DOHH2 (cell line): ENCODE data around the gene GMPR.

ENCODE experiments used
- EZH2phosphoT487 ChIP-seq: fragments of 200-600 bp; sonication (generic); IDR thresholded peaks from 2 replicates; pipeline ENCODE4 v1.6.1; 2017; ENCODE audit warnings: borderline replicate concordance, mild to moderate bottlenecking, antibody characterized with exemption, low read length, moderate library complexity, mixed read lengths
- TF ChIP-seq, protein P1 (sequence below): fragments of 200-600 bp; sonication (generic); IDR thresholded peaks from one replicate; pipeline ENCODE4 v1.5.1; 2014; ENCODE audit warnings: antibody characterized with exemption, mild to moderate bottlenecking, low read depth, low read length; ENCODE audit not compliant: poor library complexity, severe bottlenecking

DNA sequence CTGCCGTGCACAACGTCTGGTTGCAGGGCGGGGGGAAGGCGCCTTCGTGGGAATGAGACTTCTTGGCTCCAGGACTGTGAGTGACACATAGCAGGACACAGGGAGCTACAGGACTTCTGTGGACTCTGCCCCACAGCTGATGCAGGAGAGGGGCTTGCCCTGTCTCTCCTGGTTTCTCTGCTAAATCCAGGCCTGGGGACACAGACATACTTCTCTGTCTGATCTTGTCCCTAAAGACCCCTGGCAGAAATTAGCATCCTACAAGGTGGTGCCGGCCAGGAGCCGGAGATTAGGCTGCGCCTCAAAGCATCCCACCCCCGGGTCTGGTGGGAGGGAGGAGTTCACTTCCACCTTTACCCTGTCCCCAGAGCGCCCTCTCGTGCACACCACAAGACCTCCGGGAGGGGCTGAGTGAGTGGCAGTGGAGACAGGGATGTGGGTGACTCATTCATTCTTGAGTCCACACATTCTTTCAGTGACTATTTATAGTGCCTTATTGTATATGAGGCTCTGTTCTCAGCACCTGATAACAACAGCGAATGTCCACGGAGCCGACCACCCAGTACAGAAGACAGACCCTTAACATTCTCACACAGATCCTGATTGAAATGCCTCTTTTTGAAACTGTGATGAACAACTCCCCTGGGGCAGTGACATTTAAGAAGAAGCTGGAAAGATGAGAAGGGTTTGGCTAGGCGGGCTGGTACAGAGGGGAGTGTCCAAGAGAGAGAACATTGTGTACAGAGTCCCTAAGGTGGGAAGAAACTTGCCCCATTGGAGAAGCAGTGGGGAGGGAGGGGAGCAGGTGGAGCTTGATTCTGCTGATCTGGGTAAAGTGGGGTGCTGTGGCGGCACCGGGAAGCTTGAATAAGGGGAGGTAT lies 39.0 kb downstream of the GMPR start:
- TF ChIP-seq, protein P1, sequence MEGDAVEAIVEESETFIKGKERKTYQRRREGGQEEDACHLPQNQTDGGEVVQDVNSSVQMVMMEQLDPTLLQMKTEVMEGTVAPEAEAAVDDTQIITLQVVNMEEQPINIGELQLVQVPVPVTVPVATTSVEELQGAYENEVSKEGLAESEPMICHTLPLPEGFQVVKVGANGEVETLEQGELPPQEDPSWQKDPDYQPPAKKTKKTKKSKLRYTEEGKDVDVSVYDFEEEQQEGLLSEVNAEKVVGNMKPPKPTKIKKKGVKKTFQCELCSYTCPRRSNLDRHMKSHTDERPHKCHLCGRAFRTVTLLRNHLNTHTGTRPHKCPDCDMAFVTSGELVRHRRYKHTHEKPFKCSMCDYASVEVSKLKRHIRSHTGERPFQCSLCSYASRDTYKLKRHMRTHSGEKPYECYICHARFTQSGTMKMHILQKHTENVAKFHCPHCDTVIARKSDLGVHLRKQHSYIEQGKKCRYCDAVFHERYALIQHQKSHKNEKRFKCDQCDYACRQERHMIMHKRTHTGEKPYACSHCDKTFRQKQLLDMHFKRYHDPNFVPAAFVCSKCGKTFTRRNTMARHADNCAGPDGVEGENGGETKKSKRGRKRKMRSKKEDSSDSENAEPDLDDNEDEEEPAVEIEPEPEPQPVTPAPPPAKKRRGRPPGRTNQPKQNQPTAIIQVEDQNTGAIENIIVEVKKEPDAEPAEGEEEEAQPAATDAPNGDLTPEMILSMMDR, result peak; percentile 68
- no peak for TF ChIP-seq EZH2phosphoT487
